GM21367 (cell line): ENCODE results near the gene RNF144A.

Experiments used
- ATAC-seq: cut with Tn5 transposase; IDR thresholded peaks from one replicate; pipeline ENCODE4 v1.9.1; 2021; ENCODE audit not compliant: unreplicated experiment

RNF144A gene

DNA sequence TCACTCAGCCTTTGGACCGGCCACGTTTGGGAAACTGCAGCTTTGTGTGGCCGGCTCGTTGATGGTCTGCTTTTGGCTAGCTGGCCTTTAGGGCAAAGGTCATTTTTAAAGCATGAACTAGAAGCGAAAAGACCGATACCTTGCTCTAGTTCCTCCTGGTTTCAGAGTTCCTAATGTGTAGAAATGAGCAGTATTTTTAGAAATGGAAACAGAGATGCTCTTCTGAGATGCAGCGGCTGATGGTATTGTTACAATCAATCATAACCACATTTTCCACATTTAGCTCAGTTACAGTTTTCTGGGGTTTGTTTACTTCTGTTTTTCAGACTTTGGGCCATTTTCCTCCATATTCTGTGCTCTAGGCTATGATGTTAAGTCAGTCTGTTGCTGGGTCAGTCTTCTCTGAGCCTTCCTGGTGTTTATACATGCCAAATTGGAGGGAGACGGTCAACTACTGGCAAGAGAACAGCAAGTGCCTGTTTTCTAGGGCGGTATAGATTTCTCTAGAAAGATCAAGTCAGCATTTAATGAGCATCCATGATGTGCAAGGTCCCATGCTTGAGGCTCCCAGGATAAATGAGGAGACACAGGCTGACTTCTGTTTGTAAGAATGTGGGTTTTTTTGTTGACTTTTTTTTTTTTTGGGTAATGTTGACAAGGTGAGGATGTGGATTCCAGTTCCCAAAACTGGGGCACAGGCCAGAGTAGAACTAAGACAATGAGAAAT, 28.0 kb downstream of the RNF144A start:
- ATAC-seq, result peak; percentile 92

DNA sequence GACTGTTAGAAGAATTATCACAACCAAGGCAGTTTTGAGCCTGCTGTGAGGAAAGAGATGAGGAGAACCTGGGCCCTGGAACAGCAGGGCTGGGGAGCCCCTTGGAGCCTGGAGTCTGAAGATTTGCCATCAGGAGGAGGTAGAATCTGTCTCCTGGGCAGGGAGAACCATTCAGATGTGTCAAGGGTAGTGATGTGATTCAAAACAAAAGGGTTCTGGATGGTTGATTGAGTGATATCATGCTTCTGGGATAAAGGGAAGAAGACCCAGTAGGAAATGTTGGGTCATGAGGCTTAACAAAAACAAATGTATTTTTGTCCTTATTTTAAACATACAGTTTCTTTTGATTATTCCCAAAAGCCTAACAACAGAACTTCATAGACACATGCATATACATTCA, 28.6 kb downstream of the RNF144A start:
- ATAC-seq, result no peak

DNA sequence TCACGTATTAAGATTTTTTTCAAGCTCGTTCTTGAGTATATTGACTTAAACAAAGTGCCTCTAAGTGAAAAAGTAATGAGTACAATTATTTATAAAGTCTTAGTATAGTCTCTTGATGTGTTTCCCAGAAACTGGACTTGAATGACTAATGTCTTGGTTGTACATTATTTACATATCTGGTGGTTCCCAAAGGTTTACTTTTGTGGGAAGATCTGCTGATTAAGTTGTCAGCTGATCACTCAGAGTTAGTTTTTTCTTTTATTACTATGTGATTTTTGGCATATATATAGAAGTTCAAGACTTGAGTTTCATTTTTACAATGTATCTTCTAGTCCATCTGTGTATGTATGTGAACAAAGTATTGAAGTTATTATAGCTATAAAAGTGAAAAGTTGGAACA, 29.5 kb downstream of the RNF144A start:
- ATAC-seq, result no peak

DNA sequence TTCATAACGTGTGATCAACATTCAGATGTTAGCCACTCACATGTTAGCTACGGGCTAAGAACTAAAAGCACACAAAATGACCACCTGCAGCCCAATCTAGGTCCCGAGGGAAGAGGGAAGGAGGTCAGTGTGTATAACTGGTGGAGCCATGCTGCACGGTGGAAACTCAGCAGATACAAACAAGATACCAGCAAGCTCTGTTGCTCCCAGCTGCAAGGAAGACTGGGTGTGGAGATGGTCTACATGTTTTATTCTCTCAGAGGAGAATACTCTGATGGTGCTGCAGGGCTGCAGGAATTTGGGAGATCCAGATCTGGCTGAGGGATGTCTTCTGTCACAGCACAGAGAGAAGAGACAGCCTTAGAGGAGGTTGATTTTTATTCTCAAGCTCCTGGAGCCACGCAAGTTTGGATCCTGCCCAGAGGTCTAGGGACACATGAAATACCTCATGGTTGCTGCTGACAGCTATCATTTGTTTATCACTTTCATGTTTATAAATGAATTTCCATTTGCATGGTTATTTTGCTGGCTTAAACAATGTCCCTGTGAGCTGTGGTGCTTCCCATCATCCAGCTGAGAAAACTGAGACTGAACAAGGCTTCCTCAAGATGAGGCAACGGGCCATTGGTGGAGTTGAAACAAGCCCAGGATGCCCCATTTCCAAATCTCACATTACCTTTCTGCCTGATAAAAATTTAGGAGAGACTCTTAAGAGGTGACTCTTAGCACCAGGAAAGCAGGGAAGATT, 30.9 kb downstream of the RNF144A start:
- ATAC-seq, result no peak

DNA sequence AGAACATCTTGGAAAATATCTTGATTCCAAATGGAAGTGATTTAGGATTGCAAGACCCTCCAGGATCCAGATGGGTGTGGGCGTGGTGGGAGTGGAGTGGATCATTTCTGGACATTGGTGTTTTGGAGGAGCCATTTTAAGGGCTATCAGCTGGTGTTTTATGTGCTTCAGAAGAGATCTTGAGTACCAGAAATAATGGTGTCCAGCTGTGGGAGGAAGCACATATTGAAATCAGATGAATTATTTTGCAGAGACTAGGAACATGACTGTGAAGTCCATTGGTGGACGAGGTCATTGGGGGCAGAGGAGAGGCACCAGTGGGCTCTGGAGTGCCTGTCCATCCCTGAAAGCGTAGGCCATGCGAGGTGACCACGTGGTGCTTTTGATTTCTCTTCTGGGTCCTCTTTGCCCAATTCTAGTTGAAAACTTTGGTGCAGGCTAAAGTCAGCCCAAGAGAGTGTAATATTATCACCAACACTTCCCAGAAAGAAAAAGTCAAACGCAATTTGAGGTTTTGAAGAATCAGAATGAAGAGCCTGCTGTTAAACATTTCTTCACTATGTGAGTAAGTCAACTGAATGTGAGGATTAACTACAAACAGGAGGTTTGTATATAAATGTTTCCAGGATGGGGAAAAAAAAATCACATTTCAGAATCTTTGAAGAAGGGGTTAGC, 31.6 kb downstream of the RNF144A start:
- no peak for ATAC-seq

DNA sequence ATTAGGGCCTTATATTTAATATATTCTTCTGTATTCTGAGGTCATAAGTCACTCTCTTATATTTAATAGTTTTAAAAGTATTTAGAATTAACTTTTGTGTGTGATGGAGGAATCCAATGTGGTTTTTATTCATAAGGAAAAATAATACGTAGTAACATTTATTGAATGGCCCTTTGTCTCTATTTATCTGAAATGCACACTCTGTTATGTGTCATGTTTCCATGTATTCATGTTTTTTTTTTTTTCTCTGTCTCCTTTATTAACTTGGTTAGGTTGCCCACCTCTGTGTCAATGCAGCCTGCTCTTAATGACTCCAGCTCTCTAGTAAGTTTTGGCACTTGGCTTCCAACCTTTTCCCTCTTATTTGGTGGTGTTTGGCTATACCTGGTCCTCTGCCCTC, 33.8 kb downstream of the RNF144A start:
- no peak for ATAC-seq

DNA sequence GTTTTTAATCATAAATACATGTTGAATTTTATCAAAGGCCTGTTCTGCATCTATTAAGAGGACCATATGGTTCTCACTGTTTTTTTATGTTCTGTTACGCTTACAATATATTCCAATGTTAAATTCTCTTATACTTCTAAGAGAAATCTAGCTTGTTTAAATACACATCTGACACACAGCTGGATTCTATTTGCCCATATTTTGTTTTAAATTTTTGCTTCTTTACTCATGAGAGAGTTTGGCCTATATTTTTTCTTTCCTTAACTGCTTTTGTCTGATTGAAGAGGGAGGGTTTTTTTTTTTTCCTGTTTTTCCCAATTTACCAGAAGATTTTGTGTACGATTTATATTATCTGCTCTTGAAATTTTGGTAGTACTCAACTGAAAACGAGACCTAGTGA, 34.9 kb downstream of the RNF144A start:
- ATAC-seq, result no peak

DNA sequence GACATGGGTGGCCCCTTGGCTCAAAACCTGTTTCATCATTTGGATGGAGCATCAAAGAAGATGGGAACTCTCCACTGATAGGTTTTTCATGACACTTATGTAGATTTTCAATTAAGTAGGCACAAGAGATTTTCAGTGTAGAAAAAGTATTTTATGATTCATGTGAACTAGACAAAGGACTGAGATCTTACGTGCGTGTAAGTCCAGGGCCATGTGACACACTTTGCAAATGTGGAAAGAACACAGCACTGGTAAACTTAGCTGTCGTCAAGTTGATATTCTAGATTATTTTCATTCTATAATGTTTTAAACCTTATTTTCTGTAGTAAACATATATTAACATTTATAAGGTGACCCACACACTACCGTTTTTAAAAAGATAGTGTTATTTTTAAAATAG, 37.4 kb downstream of the RNF144A start:
- no peak for ATAC-seq

DNA sequence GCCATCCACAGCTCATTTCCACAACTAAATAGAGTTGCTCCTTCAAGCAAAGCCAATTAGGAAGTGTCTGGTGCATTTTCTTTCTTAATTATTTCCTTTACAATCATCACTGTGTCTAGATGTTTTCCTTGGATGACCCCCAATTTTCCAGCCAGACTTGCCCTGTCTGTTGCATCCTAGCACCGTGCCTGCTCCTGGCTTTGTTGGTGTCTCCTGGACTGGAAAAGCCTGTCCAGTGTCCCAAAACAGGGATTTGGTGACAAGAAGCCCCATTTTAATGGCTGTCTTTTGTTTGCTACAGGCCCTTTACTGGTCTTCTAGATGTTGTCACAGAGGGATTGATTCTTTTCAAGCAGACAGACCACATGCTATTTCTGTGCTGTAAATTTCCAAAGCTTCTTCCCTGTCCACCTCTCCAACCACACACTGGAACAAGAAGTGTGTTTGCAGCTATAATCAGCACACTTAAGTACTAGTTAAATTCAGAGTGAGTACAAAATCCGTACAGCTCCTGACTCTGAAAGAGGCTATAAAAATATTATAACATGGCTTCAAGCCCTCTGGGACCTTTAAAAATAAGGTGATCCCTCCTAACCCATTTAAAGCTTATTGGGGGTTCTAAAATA, 38.4 kb downstream of the RNF144A start:
- no peak for ATAC-seq

DNA sequence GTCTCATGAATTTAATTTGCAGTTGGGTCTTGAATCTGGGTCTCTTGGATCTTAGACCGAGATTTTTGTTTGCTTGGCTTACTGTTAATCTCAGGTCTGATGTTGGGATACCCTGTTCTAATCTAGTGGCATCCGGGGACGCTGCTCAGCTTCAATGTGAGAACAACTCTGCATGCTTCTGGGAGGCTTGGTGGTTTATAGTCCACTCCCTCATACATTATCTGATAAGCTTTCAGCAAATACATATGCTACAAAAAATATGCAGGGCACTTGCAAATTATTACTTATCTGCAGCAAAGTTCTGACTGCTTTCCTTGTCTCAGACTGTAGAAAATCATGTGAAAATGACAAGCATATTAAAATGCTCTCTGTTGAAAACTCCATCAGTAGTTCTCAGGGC, 39.4 kb downstream of the RNF144A start:
- ATAC-seq, result no peak

DNA sequence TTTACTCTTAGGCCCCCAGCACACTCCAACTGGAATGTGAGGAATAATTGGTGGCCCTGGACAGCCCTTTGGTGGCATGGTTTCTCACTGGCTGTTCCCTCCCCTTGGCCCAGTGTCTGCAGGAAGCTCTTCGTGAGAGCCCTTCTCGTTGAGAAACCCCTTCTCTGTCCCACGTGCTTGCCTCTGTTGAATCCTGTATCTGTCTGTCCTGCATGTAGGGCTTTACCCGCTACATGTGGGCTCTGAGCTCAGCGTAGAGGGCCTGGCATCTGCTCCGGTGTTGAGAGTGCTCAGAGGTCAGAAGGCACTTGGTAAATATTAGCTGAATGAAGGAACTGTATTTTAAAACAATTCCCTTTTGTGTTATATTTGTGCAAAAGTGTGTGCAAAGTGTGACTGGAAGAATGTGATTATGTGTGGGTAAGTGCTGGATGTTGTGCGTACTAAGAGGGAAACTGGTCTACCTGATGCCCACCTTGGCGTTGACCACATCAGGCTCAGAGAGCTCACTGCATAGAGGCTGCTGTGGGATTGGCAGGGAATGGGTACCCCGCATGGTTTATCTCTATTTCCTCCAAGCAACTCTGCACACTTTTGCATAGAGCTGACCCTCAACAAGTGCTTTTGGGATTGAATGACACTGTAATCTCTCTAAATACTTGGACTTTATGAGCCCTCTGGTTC, 40.0 kb downstream of the RNF144A start:
- ATAC-seq, result no peak

DNA sequence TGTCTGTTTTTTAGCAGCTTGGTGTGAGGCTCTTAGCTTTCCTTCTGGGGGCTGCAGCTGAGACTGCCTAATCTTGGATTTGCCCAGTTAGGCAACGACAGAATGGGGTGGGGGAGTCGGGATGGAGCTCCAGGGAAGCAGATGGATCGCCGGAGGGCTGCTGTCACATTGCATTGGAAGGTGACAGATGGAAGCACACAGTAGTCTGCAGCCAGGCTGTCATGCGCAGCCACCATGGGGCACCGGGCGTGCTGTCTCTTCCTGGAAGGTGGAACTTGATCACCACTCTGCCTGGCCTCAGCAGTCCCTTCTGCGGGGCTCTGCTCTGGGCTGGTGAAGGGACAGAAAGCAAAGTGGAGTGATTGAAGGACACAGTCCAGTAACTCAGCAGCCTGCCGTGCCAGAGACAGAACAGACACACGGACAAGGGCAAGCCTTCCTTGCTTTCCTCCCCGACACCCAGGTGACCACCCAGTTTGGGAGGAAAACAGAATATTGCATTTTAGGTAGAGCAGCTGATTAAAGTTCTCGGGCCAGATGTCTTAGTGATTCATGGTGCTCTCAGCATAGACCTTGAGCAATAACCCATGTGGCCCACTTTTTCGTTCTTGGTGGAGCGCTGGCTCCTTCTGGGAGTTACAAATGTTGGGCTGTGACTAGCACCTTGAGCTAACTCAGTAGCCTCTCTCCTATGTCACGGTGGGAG, 40.9 kb downstream of the RNF144A start:
- no peak for ATAC-seq

DNA sequence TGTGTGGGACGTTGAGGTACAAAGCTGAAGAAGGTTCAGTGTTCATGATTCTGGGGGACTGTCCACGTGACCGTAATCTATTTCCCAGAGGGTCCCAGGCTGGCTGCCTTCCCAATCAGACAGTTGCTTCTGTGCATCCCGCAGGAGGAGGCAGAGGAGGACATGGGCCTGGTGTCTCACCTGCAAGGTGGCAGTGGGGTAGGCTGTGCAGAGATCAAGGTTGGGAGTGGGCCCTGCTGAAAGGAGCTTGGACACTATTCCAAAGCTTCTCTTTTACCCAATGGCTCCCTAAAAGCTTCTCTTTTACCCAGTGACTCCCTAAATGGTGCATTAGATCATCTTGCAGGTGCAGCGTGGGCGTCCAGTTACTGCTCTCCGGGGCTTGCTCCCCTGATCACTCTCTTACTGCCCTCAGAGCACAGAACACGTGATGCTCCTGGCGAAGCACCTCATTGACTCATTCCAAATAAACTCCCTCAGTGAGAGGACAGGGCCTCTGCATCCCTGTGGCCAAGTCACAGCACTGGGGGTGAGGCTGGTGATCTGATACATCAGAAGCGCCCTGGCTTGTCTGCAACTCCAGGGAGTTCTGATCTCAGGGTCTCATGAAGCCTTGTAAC, 41.5 kb downstream of the RNF144A start:
- ATAC-seq, result no peak

DNA sequence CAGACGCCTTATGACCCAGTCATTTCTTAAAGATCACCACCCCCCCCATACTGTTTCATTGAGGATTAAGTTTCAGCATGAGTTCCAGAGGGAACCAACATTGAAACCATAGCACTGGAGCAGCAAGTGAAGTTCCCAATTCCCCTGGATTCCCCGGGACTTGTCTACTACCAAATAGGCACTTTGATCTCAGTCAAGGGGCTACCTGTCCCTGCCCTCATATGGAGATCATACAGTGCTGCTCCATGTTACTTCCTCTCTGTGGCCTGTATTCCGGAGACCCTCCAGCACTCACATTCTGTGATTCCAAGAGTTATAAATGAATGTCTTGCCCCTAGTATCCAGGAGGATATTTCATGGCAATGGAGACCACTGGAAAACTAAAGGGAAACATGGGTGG, 42.5 kb downstream of the RNF144A start:
- no peak for ATAC-seq

DNA sequence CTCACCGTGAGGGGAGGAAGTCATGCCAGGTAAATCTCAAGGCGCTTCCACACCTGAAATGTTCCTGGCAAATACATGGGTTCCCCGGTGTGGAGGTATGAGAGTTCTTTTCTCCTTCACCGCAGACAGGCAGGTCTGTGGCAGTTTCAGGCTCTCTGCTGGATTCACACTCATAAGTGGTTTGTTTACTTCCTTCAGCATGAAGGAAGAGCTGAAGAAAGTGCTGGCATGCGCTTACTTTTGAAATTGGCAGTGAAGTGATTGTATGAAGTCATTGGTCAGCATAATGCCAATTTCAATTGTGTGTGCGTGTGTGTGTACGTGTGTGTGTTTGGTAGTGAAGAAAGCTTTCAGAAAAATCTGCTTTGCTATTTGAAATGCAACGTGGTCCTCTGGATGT, 43.4 kb downstream of the RNF144A start:
- no peak for ATAC-seq

DNA sequence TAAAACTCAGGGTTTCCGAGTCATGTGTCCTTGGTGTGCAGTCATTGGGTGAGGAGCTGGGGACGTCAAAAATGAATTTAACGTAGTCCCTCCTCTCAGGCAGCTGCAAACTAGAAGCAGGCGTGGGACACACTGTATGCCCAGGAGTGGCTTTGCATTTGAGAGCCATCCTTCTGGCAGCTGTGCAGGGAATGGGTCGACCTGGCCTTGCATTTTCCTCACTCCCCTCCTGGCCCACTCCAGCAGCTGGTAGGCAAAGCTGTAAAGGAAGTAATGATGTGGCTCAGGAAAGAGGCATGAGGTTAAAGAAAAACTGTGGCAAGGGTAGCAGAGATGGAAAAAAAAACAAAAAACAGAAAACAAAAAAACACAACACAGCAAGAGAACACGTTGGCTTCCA, 46.5 kb downstream of the RNF144A start:
- ATAC-seq, result no peak

DNA sequence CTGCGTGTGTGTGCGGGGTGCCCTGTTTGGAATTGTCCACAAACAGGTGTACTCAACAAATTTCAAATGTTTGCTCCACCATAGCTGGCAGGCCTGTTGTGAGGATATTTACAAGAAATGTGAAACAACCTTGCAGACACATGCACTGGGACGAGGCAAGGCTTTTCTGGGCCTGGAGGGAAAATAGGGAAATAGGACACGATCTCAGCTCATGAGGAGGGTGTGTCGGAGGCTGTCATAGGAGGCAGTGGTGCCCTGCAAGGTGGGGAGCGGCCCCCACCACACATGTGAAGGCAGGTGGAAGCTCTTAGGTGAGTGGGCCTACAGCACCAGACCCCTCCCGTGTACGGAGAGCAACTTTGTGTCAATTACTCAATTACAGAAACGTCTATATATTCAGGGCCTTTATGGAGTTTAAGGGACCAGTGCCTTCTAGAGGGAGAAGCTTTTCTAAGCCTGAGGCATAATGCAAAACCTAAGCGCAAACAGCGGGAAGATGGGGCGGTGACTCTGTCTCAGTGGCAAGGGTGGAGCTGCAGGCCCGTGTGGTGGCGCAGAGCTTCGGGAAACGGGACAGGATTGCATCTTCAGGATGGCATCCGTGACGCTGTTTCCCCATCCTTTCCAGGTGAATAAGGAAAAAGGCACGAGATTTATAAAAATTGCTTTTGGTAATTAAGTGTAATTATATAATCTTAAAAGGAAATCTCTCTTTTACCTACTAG, 48.0 kb downstream of the RNF144A start:
- no peak for ATAC-seq

DNA sequence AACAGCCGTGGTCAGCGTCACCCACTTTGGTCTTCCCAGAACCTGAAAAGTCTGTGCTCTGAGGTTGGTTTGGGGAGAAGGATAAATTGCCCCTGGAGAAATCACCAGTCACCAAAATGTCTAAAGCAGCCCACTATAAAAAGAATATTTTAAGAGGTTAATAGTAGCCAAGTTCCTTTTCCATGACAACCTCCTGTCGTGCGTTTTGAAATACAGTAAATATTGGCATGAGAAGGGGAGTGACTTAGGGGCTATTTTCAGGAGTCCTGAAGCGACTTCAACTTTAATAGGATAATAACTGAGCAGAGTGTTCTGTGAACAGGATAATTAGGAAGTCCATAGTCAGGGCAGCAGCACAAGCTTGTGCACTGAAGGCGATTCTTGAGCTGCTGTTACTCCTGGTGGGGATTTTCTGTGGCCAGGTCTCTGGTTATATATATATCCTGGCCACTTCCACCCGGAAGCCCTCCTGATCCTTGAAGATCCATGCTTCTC, 49.3 kb downstream of the RNF144A start:
- no peak for ATAC-seq

DNA sequence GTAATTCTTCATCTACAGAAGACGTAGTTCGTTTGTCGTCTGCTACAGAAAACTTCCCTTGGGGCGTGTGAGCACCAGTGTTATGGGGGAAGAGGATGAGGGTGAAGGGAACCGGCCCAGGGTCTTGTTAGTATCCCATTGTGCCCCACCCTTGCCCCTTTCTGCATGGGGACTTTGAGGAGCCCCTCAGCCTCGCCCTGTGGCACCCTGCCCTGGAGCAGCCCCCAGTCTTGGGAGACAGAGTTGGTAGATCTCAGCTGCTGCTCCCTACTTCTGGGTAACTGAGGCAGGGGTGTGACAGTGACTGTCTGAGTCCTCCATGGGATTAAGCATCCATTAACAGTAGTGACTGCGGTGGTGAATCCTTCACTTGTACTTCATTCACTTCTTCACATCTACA, 50.1 kb downstream of the RNF144A start:
- ATAC-seq, result no peak
